Hematopoietic multipotent progenitor cell treated with erythropoietin and hydrocortisone succinate and interleukin-3 and kit ligand, for 17 days (in vitro differentiated cells): ENCODE results near the gene KCP.

ENCODE experiments used
- DNase-seq: peaks from one replicate; pipeline ENCODE4 v3.0.0-alpha.2; 2015; ENCODE audit warnings: low spot score

Gene KCP

DNA sequence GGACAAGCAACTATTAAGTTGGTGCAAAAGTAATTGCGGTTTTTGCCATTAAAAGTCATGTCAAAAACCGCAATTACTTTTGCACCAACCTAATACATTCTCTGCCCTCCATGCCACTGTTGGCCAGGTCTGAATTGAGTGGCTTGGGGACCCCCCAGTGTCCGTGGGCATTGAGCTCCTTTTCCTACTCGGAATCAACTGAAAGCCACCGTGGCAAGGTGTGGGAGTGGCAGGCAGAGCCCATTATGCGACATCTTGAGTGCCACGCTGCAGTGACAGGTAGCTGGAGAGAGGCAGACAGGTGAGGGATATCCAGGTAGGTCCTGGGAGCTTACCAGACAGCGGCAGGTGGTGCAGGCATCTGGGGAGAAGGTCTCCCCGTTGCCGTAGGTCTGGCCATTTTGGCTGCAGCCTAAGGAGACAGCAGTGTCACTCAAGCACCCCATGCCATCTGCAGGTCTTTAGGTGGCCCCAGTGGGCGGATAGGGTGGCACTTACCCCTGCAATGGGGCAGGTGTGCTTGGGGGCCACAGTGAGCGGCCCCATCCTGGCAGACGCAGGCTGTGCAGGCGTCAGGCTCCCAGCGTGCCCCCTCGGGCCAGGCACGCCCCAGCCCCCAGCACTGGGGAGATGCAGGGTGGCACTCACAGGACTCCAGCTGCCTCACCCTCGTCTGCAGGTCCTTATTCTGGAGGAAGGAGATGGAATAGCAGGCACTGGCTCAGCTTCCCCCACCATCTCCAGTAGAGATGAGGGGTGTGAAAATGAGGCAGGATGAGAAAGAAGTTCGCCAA is 3.5 kb downstream of the KCP start:
- no peak for DNase-seq

- no peak for DNase-seq
Observed at GRCh38 chr7:128906001-128906765, 4.3 kb downstream of the KCP start.

GRCh38 chr7:128904381-128905197 is 5.9 kb downstream of the KCP start:
- DNase-seq: peak; percentile 50

- DNase-seq: no peak
Observed at GRCh38 chr7:128903621-128904361, 6.7 kb downstream of the KCP start.

DNA sequence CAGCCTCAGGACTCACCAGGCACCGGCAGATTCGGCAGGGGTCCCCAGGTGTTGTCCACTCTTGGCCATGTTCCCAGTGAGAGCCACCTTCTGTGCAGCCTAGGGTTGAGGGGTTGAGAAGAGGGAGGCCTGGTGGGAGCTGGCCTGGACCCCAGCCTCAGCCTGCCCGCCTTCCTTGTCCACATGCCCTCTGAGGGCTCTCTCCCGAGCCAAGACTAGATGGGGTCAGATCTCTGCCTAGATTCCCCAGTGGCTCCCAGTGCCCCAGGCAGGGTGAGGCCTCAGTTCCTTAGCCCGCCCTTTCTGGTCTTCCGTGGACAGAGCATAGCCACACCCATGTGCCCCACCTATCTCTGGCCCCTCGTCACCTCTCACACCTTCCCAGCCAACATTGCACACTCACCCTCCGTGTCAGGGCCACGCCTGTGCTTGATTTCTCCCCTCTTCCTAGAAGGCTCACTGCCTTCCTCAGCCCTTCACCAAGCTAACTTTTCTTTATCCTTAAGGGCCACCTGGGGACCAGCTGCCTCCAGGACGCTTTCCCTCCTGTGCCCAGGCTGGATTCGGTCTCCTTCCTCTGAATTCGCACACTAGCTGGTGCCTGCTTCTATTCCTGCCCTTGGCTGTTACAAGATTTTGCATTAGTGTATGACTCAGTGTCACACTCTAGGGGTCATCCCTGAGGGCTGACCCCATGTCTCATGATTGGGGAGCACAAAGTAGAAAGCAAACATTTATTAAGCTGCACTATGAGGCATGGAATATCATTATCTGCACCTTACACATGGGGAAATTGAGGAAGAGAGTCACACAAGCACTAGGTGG is 7.5 kb downstream of the KCP start:
- DNase-seq: no peak

GRCh38 chr7:128900237-128900636 is 10.3 kb downstream of the KCP start:
- no peak for DNase-seq

DNA sequence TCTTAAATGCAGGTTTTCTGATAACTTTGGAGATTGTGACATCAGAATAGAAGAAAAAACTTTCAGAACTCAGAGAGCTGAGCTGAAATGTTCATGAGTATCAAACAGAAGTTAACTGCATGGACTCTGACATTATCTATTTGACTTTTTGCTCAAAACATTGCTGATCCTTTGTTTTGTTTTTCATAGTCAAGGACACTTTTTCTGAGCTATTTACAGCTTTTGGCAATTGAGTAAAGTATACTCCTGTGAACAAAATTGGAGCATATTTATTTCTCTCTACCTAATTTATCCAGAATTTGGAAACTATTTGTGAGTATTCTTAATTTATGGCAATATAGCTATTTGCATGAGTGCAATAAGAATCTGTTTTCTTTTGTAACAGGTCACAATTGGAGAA is 11.1 kb downstream of the KCP start:
- DNase-seq: no peak

DNA sequence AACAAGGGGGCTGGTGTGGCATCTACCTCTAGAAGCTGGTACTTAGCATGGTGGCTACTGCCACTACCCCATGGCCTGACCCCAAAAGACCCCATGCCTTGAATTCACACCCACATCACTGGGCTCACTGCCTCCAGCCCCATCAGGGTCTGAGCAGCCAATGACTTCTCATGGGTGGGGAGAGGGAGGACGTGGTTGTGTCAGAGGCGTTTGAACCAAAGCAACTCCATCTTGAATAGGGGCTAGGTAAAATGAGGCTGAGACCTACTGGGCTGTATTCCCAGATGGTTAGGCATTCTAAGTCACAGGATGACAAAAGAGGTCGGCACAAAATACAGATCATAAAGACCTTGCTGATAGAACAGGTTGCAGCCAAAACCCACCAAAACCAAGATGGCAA is 15.2 kb downstream of the KCP start:
- DNase-seq: no peak

DNA sequence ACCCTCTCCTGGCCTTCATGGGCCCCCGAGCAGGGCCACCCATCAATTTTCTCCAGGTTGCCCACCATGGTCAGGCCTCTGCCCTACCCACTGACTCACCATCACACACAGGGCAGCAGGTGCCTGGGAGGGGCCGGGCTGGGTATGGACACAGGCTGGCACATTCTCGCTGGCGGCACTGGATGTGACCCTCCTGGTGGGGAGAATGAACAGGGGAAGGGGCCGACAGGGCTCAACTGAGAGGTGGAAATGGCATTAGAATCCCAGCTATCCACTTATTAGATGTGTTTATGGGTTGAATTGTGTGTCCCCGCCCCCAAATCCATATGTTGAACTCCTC is 16.4 kb downstream of the KCP start:
- DNase-seq: no peak

- no peak for DNase-seq
Observed at GRCh38 chr7:128893251-128894100, 17.0 kb downstream of the KCP start.

DNA sequence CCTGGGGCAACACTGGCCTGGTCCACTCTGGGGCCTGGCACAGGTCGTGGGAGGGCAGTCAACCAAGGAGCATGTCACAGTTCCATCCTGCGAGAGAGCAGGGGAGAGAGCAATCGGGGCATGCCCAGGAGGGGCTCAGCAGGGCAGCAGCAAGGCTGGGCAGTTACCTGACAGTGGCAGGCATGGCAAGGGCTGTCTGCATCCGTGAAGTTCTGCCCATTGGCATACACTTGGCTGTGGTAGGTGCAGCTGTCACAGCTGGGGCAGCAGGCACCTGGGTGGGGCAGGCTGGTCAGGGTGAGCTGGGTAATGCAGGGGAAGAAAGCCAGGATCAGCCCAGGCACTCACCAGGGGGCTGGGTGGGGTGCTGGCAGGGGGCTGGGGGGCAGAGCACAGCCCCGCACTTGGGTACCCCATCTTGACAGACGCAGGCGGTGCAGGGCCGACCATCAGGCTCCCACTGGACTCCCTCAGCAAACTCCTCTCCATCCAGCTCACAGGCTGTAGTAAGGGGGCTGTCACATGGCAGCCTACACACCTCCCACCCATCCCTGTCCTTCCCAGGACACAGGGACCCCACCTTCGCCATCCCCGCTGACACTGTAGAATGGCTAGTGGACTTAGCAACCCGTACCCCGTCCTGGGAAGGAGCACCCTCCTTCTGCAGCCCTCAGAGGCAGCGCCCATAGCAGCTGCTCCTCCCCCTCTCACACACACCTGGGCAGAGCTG is 17.8 kb downstream of the KCP start:
- DNase-seq: no peak

GRCh38 chr7:128891942-128892269 is 18.6 kb downstream of the KCP start:
- no peak for DNase-seq

GRCh38 chr7:128891110-128891941 is 19.2 kb downstream of the KCP start:
- DNase-seq: no peak

- no peak for DNase-seq
Observed at GRCh38 chr7:128890306-128891109, 20.0 kb downstream of the KCP start.

DNA sequence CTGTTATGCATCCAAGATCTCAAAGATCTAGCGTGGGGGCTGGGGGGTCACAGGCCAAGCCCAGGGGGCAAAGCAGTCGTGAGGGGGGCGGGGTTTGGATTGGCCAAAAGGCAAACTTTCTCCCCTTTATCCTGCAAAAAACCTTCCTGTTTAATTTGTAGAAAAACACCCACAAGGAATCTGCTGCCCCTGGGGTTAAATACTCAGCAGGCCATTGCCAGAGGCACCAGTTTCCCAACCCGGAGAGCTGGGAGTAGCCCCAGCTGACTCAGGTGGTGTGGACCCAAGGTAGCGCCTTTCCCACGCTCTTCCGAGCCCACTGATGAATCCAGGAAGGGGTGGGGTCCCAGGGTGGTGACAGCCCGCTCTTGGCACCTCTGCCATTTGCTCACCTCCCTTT is 21.4 kb downstream of the KCP start:
- DNase-seq: no peak

GRCh38 chr7:128888756-128889095 is 21.8 kb downstream of the KCP start:
- no peak for DNase-seq

DNA sequence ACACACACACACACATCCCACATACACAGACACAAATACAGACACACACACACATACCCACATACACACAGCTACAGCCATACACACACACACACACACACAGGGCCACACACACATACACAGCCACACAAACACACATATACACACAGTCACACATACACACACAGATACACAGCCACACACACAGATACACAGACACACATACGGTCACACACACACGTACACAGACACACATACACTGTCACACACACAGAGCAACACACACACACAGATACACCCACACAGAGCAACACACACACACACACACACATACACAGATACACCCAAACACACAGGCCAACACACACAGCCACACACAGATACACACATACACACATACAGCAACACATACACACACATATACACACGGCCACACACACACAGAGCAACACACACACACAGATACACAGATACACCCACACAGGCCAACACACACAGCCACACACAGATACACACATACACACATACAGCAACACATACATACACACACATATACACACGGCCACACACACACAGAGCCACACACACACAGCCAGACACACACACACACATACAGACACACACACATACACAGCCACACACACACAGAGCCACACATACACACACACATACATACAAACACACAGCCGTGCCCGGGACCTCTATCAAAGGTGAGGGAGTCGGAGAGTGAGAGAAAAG is 22.3 kb downstream of the KCP start:
- no peak for DNase-seq
